Muscle layer of duodenum (tissue), 2 donors: ENCODE results near the gene TRIM41.

ENCODE experiments used
- H3K27ac ChIP-seq: one replicate; pipeline ENCODE4 v1.7.0; 2013; ENCODE audit warnings: mild to moderate bottlenecking, low read length
- H3K27me3 ChIP-seq: one replicate; pipeline ENCODE4 v1.7.0; 2013; ENCODE audit warnings: low read depth, mild to moderate bottlenecking, control low read depth, low read length
- H3K36me3 ChIP-seq, 2 donors: one replicate each; pipeline ENCODE4 v1.7.0; 2013; ENCODE audit warnings: low read length in 2 of 2, control low read depth in 1 of 2, mild to moderate bottlenecking in 1 of 2; ENCODE audit not compliant: insufficient read depth in 2 of 2, control insufficient read depth in 1 of 2
- H3K4me1 ChIP-seq, 2 donors: one replicate each; pipeline ENCODE4 v1.7.0; 2013; ENCODE audit warnings: low read length in 2 of 2, mild to moderate bottlenecking in 2 of 2, control low read depth in 1 of 2, moderate library complexity in 1 of 2; ENCODE audit not compliant: insufficient read depth in 2 of 2, control insufficient read depth in 1 of 2
- H3K4me3 ChIP-seq, 2 donors: one replicate each; pipeline ENCODE4 v1.7.0; 2013; ENCODE audit warnings: low read length in 2 of 2, low read depth in 1 of 2, mild to moderate bottlenecking in 1 of 2
- H3K9me3 ChIP-seq, 2 donors: one replicate each; pipeline ENCODE4 v1.7.0; 2013; ENCODE audit warnings: low read length in 2 of 2, control low read depth in 1 of 2, mild to moderate bottlenecking in 1 of 2; ENCODE audit not compliant: control insufficient read depth in 1 of 2
- donor health status: healthy.

The TRIM41 gene

GRCh38 chr5:181236954-181237641 lies 14.0 kb downstream of the TRIM41 start:
- peaks cover 6 to 10% of the 10 kb centered on the region in 2 donors for H3K4me1 ChIP-seq
- H3K4me3 ChIP-seq: no peak overlapping the region
- no peaks in the 10 kb centered on the region for H3K27me3 ChIP-seq
- H3K9me3 ChIP-seq: no peaks in the 10 kb centered on the region
- H3K27ac ChIP-seq: no peak overlapping the region
- peaks cover 66 to 91% of the 10 kb centered on the region in 2 donors for H3K36me3 ChIP-seq

DNA sequence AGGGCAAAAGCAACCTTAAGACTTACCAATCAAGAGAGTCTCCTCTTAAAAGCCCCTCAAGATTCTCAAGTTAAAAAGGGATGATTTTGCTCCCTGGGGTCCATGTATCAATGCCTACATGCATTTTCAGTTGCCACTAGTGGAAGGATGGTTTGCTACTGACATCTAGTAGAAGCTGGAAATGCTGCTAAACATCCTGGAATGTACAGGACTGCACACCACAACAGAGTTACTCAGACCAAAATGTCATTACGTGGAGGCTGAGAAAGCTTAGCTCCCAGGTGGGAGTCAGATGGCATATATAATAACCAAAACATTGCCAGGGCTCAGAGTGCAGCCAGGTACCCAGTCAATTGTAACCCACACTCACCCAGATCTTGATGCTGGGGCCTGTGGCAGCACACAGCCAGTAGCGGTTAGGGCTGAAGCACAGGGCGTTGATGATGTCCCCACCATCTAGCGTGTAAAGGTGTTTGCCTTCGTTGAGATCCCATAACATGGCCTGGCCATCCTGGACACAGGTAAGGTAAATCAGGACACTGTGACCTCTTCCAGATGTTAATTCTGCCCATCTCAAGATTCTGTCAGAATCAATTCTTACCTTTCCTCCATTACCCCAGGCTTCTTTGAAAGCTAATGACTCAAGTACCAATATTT lies 14.8 kb downstream of the TRIM41 start:
- peaks cover 66 to 88% of the 10 kb centered on the region in 2 donors for H3K36me3 ChIP-seq

DNA sequence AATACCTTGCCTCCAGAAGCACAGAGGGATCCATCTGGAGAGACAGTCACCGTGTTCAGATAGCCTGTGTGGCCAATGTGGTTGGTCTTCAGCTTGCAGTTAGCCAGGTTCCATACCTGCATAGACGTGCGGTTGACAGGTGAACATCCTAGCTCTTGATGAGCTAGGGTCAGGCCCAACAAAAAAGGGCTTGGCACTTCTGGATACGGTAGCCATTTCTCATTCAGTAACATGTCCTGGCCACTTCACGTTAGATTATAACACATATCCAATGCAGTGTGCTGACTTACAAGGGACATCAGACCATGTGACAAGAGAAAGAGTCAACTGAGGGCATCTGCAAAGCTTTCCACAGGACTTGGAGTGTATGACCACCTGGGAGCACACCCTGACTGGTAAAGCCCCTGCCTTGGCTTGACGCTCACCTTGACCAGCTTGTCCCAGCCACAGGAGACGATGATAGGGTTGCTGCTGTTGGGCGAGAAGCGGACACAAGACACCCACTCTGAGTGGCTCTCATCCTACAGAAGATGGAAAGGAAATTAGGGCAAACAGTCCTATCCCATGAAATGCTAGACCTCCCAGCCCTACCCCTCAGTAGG lies 16.1 kb downstream of the TRIM41 start:
- Histone ChIP-seq H3K9me3 (no peaks in the 10 kb centered on the region), H3K4me3 (no peak overlapping the region), H3K4me1 (peaks cover 7 to 19% of the 10 kb centered on the region in 2 donors), H3K27me3 (no peaks in the 10 kb centered on the region), H3K27ac (no peak overlapping the region), H3K36me3 (peaks cover 62 to 80% of the 10 kb centered on the region in 2 donors)

More for the DNA sequence above, 14.8 kb downstream of the TRIM41 start:
- Histone ChIP-seq H3K4me1 (peaks cover 7 to 18% of the 10 kb centered on the region in 2 donors), H3K27ac (no peak overlapping the region), H3K27me3 (no peaks in the 10 kb centered on the region), H3K9me3 (no peaks in the 10 kb centered on the region), H3K4me3 (no peak overlapping the region)

DNA sequence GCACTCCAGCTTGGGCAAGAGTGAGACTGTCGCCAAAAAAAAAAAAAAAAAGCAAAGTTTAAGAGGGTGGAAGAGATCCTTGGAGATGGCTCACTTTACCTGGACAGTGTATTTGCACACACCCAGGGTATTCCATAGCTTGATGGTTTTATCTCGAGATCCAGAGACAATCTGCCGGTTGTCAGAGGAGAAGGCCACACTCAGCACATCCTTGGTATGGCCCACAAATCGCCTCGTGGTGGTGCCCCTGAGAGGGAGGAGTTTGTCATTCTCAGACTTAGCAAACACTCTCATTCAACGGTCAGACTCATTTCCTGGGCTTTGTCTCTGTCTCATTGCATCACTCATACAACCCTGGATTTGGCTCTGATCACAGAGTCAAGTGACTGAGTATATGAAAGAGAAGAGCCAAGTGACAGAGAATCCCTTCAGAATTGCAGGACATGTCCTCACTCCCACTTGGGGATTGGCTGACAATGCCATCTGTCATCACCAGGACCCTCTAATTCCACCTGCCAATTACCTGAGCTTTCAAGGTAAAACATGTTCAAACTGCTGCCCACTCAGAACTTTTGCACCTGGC lies 18.4 kb downstream of the TRIM41 start:
- peak overlapping the region; percentile 99 for H3K27ac ChIP-seq
- peak overlapping the region; percentile 86 to 94 for H3K4me3 ChIP-seq
- no peaks in the 10 kb centered on the region for H3K9me3 ChIP-seq
- H3K36me3 ChIP-seq: peaks cover 42 to 59% of the 10 kb centered on the region in 2 donors
- peaks cover 18 to 26% of the 10 kb centered on the region in 2 donors for H3K4me1 ChIP-seq
- no peaks in the 10 kb centered on the region for H3K27me3 ChIP-seq

DNA sequence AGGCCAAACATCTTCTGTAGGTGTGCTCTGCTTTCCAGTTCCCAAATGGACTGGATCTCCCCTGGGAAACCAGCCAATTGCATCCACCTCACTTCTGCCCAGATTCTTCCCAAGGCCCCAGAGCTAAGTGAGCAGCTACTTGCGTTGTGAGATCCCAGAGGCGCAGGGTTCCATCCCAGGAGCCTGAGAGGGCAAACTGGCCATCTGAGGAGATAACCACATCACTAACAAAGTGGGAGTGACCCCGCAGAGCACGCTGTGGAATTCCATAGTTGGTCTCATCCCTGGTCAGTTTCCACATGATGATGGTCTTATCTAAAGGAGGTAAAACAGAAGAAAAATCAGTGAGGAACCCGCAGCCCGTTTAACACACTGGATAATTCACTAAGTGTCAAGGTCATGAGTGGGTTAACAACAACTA lies 19.0 kb downstream of the TRIM41 start:
- Histone ChIP-seq H3K4me3 (peak overlapping the region; percentile 86 to 94), H3K27me3 (no peaks in the 10 kb centered on the region), H3K9me3 (no peaks in the 10 kb centered on the region), H3K4me1 (peaks cover 18 to 26% of the 10 kb centered on the region in 2 donors), H3K36me3 (peaks cover 37 to 57% of the 10 kb centered on the region in 2 donors), H3K27ac (peak overlapping the region; percentile 99)

DNA sequence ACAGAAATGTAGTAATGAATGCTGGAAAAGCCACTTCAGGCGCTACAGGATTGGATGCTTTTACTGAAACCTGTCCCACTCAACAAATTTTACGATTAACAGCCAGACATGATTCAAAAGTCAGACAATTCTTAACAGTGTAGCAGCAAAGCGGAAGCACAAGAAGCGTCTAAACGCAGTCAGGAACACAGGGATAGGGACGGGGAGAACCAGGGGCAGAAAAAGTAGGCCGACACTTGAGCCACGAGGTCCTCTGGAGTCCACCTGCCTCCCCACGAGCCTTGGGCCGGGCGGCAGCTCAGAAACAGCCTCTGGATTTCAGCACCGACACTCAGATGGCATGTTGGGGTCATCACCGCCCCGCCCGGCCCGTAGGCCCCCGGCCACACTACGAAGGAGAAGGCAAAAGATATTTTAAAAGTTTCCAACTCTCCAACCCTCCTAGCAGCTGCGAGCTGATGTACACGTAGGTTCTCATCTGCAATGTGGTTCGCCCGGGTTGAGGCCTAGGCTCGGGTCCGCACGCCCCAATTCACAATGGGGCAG lies 20.0 kb downstream of the TRIM41 start:
- Histone ChIP-seq H3K27ac (peak overlapping the region; percentile 99), H3K4me1 (peaks cover 23 to 32% of the 10 kb centered on the region in 2 donors), H3K27me3 (no peaks in the 10 kb centered on the region), H3K36me3 (peaks cover 27 to 46% of the 10 kb centered on the region in 2 donors), H3K9me3 (no peaks in the 10 kb centered on the region), H3K4me3 (peak overlapping the region; percentile 86 to 94)

- H3K4me3 ChIP-seq: peak within 1 kb of the TSS; percentile 86 to 94
- H3K36me3 ChIP-seq: peaks cover 20 to 40% of the 10 kb centered on the region in 2 donors
- peak within 1 kb of the TSS; percentile 99 for H3K27ac ChIP-seq
- H3K9me3 ChIP-seq: no peaks in the 10 kb centered on the region
- peaks cover 26 to 39% of the 10 kb centered on the region in 2 donors for H3K4me1 ChIP-seq
- H3K27me3 ChIP-seq: no peaks in the 10 kb centered on the region
These were observed 20.7 kb downstream of the TRIM41 start, which contains the start of gene RACK1 for GRCh38 chr5:181243564-181244343. Gene RACK1 (minus strand): TSS chr5:181243906. CDS start chr5:181243800, 106 bp downstream.

GRCh38 chr5:181245427-181246275 lies 22.6 kb downstream of the TRIM41 start:
- peak overlapping the region; percentile 86 to 93 for H3K4me3 ChIP-seq
- H3K36me3 ChIP-seq: peaks cover 11 to 22% of the 10 kb centered on the region in 2 donors
- peak overlapping the region; percentile 99 for H3K27ac ChIP-seq
- peaks cover 28 to 57% of the 10 kb centered on the region in 2 donors for H3K4me1 ChIP-seq
- H3K9me3 ChIP-seq: no peaks in the 10 kb centered on the region
- H3K27me3 ChIP-seq: no peaks in the 10 kb centered on the region

GRCh38 chr5:181246276-181247049 lies 23.4 kb downstream of the TRIM41 start:
- Histone ChIP-seq H3K9me3 (no peaks in the 10 kb centered on the region), H3K27me3 (no peaks in the 10 kb centered on the region), H3K27ac (peak overlapping the region; percentile 99), H3K4me1 (peaks cover 28 to 61% of the 10 kb centered on the region in 2 donors), H3K36me3 (peaks cover 9 to 17% of the 10 kb centered on the region in 2 donors), H3K4me3 (peak overlapping the region; percentile 85 to 93)
